Measurements from ENCODE around the gene TIAM1. TPM values are rescaled to one million over a fixed set of nuclear protein-coding genes. Genes with fewer than 3 reads are reported as not detected.

The TIAM1 gene
- total RNA-seq, 1 experiment from 2014 or later, result 28.7 TPM

- TF ChIP-seq ATF3 (CRISPR knock-in tag; conservative IDR thresholded peaks at IDR 0.05), result no peak
- TF ChIP-seq NFYB (CRISPR knock-in tag; conservative IDR thresholded peaks at IDR 0.05; ENCODE audit: low read depth), result no peak
- no peak for TF ChIP-seq MAX (CRISPR knock-in tag; IDR thresholded peaks at IDR 0.05)
- no peak for TF ChIP-seq E2F1 (CRISPR knock-in tag; IDR thresholded peaks at IDR 0.05)
- TF ChIP-seq RORB (CRISPR knock-in tag; IDR thresholded peaks at IDR 0.05), result no peak
- no peak for TF ChIP-seq NFATC4 (CRISPR knock-in tag; IDR thresholded peaks at IDR 0.05)
- TF ChIP-seq ZNF317 (CRISPR knock-in tag; IDR thresholded peaks at IDR 0.05; ENCODE audit: borderline replicate concordance, low read depth), result no peak
- no peak for TF ChIP-seq TCF7 (CRISPR knock-in tag; IDR thresholded peaks at IDR 0.05; ENCODE audit: low read depth)
- no peak for TF ChIP-seq HMGA2 (CRISPR knock-in tag; IDR thresholded peaks at IDR 0.05)
- TF ChIP-seq FOXK1 (CRISPR knock-in tag; IDR thresholded peaks at IDR 0.05), result no peak
These were observed 89.9 kb downstream of the TIAM1 start (continued) for GRCh38 chr21:31254131-31254530.

- peak overlapping the region; percentile 54; the same call in 1 of the 2 replicates for H3K27ac Mint-ChIP-seq
- no peak overlapping the region for H3K4me3 Mint-ChIP-seq
- H3K27me3 Mint-ChIP-seq (ENCODE audit: low read depth), result no peaks in the 10 kb centered on the region
- H3K36me3 Mint-ChIP-seq, result no peaks in the 10 kb centered on the region
- ChIA-PET POLR2A (no interaction called here), CTCF (no interaction called here)
- H3K9me3 Mint-ChIP-seq, result 0 out of 2 replicates have a peak, but pooled peaks cover 3% of the 10 kb centered on the region
- H3K4me1 Mint-ChIP-seq, result peaks cover 56% of the 10 kb centered on the region
- ATAC-seq (no peak), DNase-seq (ENCODE audit: low spot score) (no peak)
- no peak for TF ChIP-seq ERG (CRISPR knock-in tag; IDR thresholded peaks at IDR 0.05)
- TF ChIP-seq FOXK1 (CRISPR knock-in tag; IDR thresholded peaks at IDR 0.05), result no peak
- no peak for TF ChIP-seq ATF2 (CRISPR knock-in tag; IDR thresholded peaks at IDR 0.05; ENCODE audit: borderline replicate concordance, low read depth)
- TF ChIP-seq FOXP1 (CRISPR knock-in tag; IDR thresholded peaks at IDR 0.05; ENCODE audit: borderline replicate concordance), result no peak
- no peak for TF ChIP-seq FOXP4 (CRISPR knock-in tag; IDR thresholded peaks at IDR 0.05)
These were observed 90.4 kb downstream of the TIAM1 start for GRCh38 chr21:31253684-31254083.

GRCh38 chr21:31252611-31253010 is 91.5 kb downstream of the TIAM1 start:
- Mint-ChIP-seq H3K9me3 (0 out of 2 replicates have a peak, but pooled peaks cover 3% of the 10 kb centered on the region), H3K4me3 (no peak overlapping the region), H3K27me3 (ENCODE audit: low read depth) (no peaks in the 10 kb centered on the region), H3K36me3 (no peaks in the 10 kb centered on the region), H3K27ac (peak overlapping the region; percentile 57; the same call in 1 of the 2 replicates), H3K4me1 (peaks cover 52% of the 10 kb centered on the region)
- no peak for TF ChIP-seq ZNF532 (CRISPR knock-in tag; IDR thresholded peaks at IDR 0.05; ENCODE audit: borderline replicate concordance)
- TF ChIP-seq GABPB1 (CRISPR knock-in tag; IDR thresholded peaks at IDR 0.05), result no peak
- no peak for TF ChIP-seq E2F4 (CRISPR knock-in tag; IDR thresholded peaks at IDR 0.05; ENCODE audit: borderline replicate concordance, low read depth)
- TF ChIP-seq ZNF423 (CRISPR knock-in tag; IDR thresholded peaks at IDR 0.05), result no peak
- ATAC-seq (peak; percentile 58), DNase-seq (ENCODE audit: low spot score) (no peak)
- POLR2A ChIA-PET, result no interaction called here
- CTCF ChIA-PET, result interaction anchor here (0.5 to 1.1 kb wide), 2 partner anchors 12 to 166 kb away, joined by 3 to 6 read pairs; no protein-coding TSS in a partner anchor

Measured in WTC11 (cell line).